ENCODE results near the gene GRAMD2A. TPM values are rescaled to one million over a fixed set of nuclear protein-coding genes. Genes with fewer than 3 reads are reported as not detected.

Gene GRAMD2A
- total and polyA plus RNA-seq, 2 experiments from 2014 or later: not detected

- Histone ChIP-seq H3K9me2 (ENCODE audit: insufficient read depth) (no peaks in the 10 kb centered on the region), H4K20me1 (ENCODE audit: insufficient read depth) (no peaks in the 10 kb centered on the region; the same call in 1 of the 2 replicates), H3K27ac (no peak overlapping the region), H3K4me2 (ENCODE audit: unreplicated experiment) (no peak overlapping the region), H3K4me3 (no peak overlapping the region), H3F3A (ENCODE audit: insufficient read depth) (peaks cover 19% of the 10 kb centered on the region), H2AFZ (no peak overlapping the region), H3K9ac (no peak overlapping the region), H3K36me3 (ENCODE audit: low read depth) (peaks cover 6% of the 10 kb centered on the region; the same call in 1 of the 2 replicates), H3K9me3 (ENCODE audit: low read depth) (no peaks in the 10 kb centered on the region), H3K27me3 (replicated peaks; ENCODE audit: insufficient read depth) (no peaks in the 10 kb centered on the region), H3K79me2 (ENCODE audit: insufficient read depth) (no peaks in the 10 kb centered on the region), H3K4me1 (ENCODE audit: insufficient read depth) (no peaks in the 10 kb centered on the region)
- TF ChIP-seq EZH2phosphoT487 (IDR thresholded peaks at IDR 0.05; ENCODE audit: insufficient read depth, low read depth): no peak
- no peak for TF ChIP-seq EZH2 (IDR thresholded peaks at IDR 0.05; ENCODE audit: insufficient read depth, poor library complexity, severe bottlenecking)
- 60 to 62% methylated on average over 8 of the region's 8 CpGs for WGBS, 2 experiments (ENCODE audit: low coverage in 1 of 2, low lambda C conversion rate in 2 of 2, missing lambda C conversion rate in 2 of 2)
- in situ Hi-C loops (cut with MboI): no loop called here
- no peak for DNase-seq
Measured at GRCh38 chr15:72193836-72194396, 3.7 kb downstream of the GRAMD2A start.

GRCh38 chr15:72192416-72192815 lies 5.2 kb downstream of the GRAMD2A start:
- H3K4me1 ChIP-seq (ENCODE audit: insufficient read depth): no peaks in the 10 kb centered on the region
- H3K4me3 ChIP-seq: no peak overlapping the region
- H3K27me3 ChIP-seq (replicated peaks; ENCODE audit: insufficient read depth): no peaks in the 10 kb centered on the region
- TF ChIP-seq EZH2phosphoT487 (IDR thresholded peaks at IDR 0.05; ENCODE audit: insufficient read depth, low read depth) (no peak), EZH2 (IDR thresholded peaks at IDR 0.05; ENCODE audit: insufficient read depth, poor library complexity, severe bottlenecking) (no peak)
- H3K9ac ChIP-seq: no peak overlapping the region
- H4K20me1 ChIP-seq (ENCODE audit: insufficient read depth): no peaks in the 10 kb centered on the region
- no peak overlapping the region for H3K27ac ChIP-seq
- no peak overlapping the region for H3K4me2 ChIP-seq (ENCODE audit: unreplicated experiment)
- in situ Hi-C loops (cut with MboI): no loop called here
- H3K9me2 ChIP-seq (ENCODE audit: insufficient read depth): no peaks in the 10 kb centered on the region
- H3K9me3 ChIP-seq (ENCODE audit: low read depth): no peaks in the 10 kb centered on the region
- 21 to 43% methylated on average over 3 of the region's 3 CpGs for WGBS, 2 experiments (ENCODE audit: low coverage in 1 of 2, low lambda C conversion rate in 2 of 2, missing lambda C conversion rate in 2 of 2)
- H3K36me3 ChIP-seq (ENCODE audit: low read depth): no peaks in the 10 kb centered on the region
- peaks cover 8% of the 10 kb centered on the region; the same call in 1 of the 2 replicates for H3F3A ChIP-seq (ENCODE audit: insufficient read depth)
- H3K79me2 ChIP-seq (ENCODE audit: insufficient read depth): no peaks in the 10 kb centered on the region
- no peak overlapping the region for H2AFZ ChIP-seq
- DNase-seq: no peak

GRCh38 chr15:72189250-72189902 lies 8.2 kb downstream of the GRAMD2A start:
- H3K27me3 ChIP-seq (replicated peaks; ENCODE audit: insufficient read depth): 0 out of 2 replicates have a peak, but pooled peaks cover 9% of the 10 kb centered on the region
- H3K36me3 ChIP-seq (ENCODE audit: low read depth): no peaks in the 10 kb centered on the region
- H3K4me3 ChIP-seq: no peak overlapping the region
- H3F3A ChIP-seq (ENCODE audit: insufficient read depth): no peaks in the 10 kb centered on the region
- H3K4me2 ChIP-seq (ENCODE audit: unreplicated experiment): no peak overlapping the region
- no peak overlapping the region for H3K9ac ChIP-seq
- H3K27ac ChIP-seq: no peak overlapping the region
- no peaks in the 10 kb centered on the region for H3K9me3 ChIP-seq (ENCODE audit: low read depth)
- no peaks in the 10 kb centered on the region for H4K20me1 ChIP-seq (ENCODE audit: insufficient read depth)
- no peaks in the 10 kb centered on the region for H3K9me2 ChIP-seq (ENCODE audit: insufficient read depth)
- DNase-seq: no peak
- H3K79me2 ChIP-seq (ENCODE audit: insufficient read depth): no peaks in the 10 kb centered on the region
- TF ChIP-seq EZH2phosphoT487 (IDR thresholded peaks at IDR 0.05; ENCODE audit: insufficient read depth, low read depth) (no peak), EZH2 (IDR thresholded peaks at IDR 0.05; ENCODE audit: insufficient read depth, poor library complexity, severe bottlenecking) (no peak)
- 45 to 57% methylated on average over 2 of the region's 2 CpGs for WGBS, 2 experiments (ENCODE audit: low coverage in 1 of 2, low lambda C conversion rate in 2 of 2, missing lambda C conversion rate in 2 of 2)
- 0 out of 2 replicates have a peak, but pooled peaks cover 2% of the 10 kb centered on the region for H3K4me1 ChIP-seq (ENCODE audit: insufficient read depth)
- in situ Hi-C loops (cut with MboI): no loop called here
- no peak overlapping the region for H2AFZ ChIP-seq

GRCh38 chr15:72184165-72184811 lies 13.3 kb downstream of the GRAMD2A start:
- 6 to 8% methylated on average over 34 of the region's 34 CpGs for whole genome bisulfite sequencing, 2 experiments (ENCODE audit: low coverage in 1 of 2, low lambda C conversion rate in 2 of 2, missing lambda C conversion rate in 2 of 2)
- no peaks in the 10 kb centered on the region for H3K9me3 ChIP-seq (ENCODE audit: low read depth)
- no peak for TF ChIP-seq EZH2 (IDR thresholded peaks at IDR 0.05; ENCODE audit: insufficient read depth, poor library complexity, severe bottlenecking)
- TF ChIP-seq EZH2phosphoT487 (IDR thresholded peaks at IDR 0.05; ENCODE audit: insufficient read depth, low read depth): no peak
- in situ Hi-C loops (cut with MboI): no loop called here
- peak; percentile 78 for DNase-seq
- no peaks in the 10 kb centered on the region for H3F3A ChIP-seq (ENCODE audit: insufficient read depth)
- H3K4me3 ChIP-seq: peak overlapping the region; percentile 53
- H3K9ac ChIP-seq: peak overlapping the region; percentile 23; the same call in 1 of the 2 replicates
- peak overlapping the region; percentile 58 for H3K4me2 ChIP-seq (ENCODE audit: unreplicated experiment)
- H3K4me1 ChIP-seq (ENCODE audit: insufficient read depth): peaks cover 9% of the 10 kb centered on the region; the same call in 1 of the 2 replicates
- no peaks in the 10 kb centered on the region for H3K79me2 ChIP-seq (ENCODE audit: insufficient read depth)
- H3K9me2 ChIP-seq (ENCODE audit: insufficient read depth): no peaks in the 10 kb centered on the region
- H4K20me1 ChIP-seq (ENCODE audit: insufficient read depth): no peaks in the 10 kb centered on the region
- H3K36me3 ChIP-seq (ENCODE audit: low read depth): no peaks in the 10 kb centered on the region
- no peak overlapping the region for H3K27ac ChIP-seq
- H2AFZ ChIP-seq: peak overlapping the region; percentile 57
- 0 out of 2 replicates have a peak, but pooled peaks cover 9% of the 10 kb centered on the region for H3K27me3 ChIP-seq (replicated peaks; ENCODE audit: insufficient read depth)

Measured in GM23248 (cell line).